SK-N-SH treated with all-trans-retinoic acid at 6 μM for 48 hours (cell line): ENCODE measurements around the gene DOCK9.

ENCODE experiments used
- BACH2 ChIP-seq: fragments of 250-450 bp; sonication (Bioruptor Pico); IDR thresholded peaks from 2 replicates; pipeline ENCODE4 v1.9.0; 2021; ENCODE audit warnings: mild to moderate bottlenecking, borderline replicate concordance
- CSDC2 ChIP-seq: fragments of 250-450 bp; sonication (Bioruptor Pico); IDR thresholded peaks from 2 replicates; pipeline ENCODE4 v1.5.0; 2020; ENCODE audit warnings: mild to moderate bottlenecking, moderate library complexity
- ISL1 ChIP-seq: fragments of 250-450 bp; sonication (Bioruptor Pico); IDR thresholded peaks from 2 replicates; pipeline ENCODE4 v2.1.2; 2022; ENCODE audit warnings: mild to moderate bottlenecking, moderate library complexity
- OSR1 ChIP-seq: fragments of 250-450 bp; sonication (Bioruptor Pico); IDR thresholded peaks from 2 replicates; pipeline ENCODE4 v1.8.0; 2022; ENCODE audit warnings: moderate library complexity, mild to moderate bottlenecking, inconsistent platforms
- PATZ1 ChIP-seq: fragments of 250-450 bp; sonication (Bioruptor Pico); IDR thresholded peaks from 2 replicates; pipeline ENCODE4 v1.8.0; 2020; ENCODE audit warnings: mild to moderate bottlenecking, moderate library complexity, borderline replicate concordance
- PPARA ChIP-seq: fragments of 250-450 bp; sonication (Bioruptor Pico); IDR thresholded peaks from 2 replicates; pipeline ENCODE4 v1.5.0; 2020; ENCODE audit warnings: mild to moderate bottlenecking, borderline replicate concordance
- RARB ChIP-seq: fragments of 250-450 bp; sonication (Bioruptor Pico); IDR thresholded peaks from 2 replicates; pipeline ENCODE4 v1.8.0; 2021; ENCODE audit warnings: mild to moderate bottlenecking, moderate library complexity
- TCF4 ChIP-seq: fragments of 250-450 bp; sonication (Bioruptor Pico); IDR thresholded peaks from 2 replicates; pipeline ENCODE4 v1.8.0; 2021; ENCODE audit warnings: mild to moderate bottlenecking, moderate library complexity, borderline replicate concordance
- TSHZ2 ChIP-seq: fragments of 250-450 bp; sonication (Bioruptor Pico); IDR thresholded peaks from 2 replicates; pipeline ENCODE4 v1.5.0; 2020; ENCODE audit warnings: mild to moderate bottlenecking, moderate library complexity
- ZC3H10 ChIP-seq: fragments of 250-450 bp; sonication (Bioruptor Pico); IDR thresholded peaks from 2 replicates; pipeline ENCODE4 v1.5.1; 2021; ENCODE audit warnings: mild to moderate bottlenecking, moderate library complexity
- ZNF565 ChIP-seq: fragments of 450-650 bp; formaldehyde crosslinking; conservative IDR thresholded peaks from 2 replicates; pipeline ENCODE4 v1.5.0; 2020; ENCODE audit warnings: low read depth, mild to moderate bottlenecking, moderate library complexity
- ZNF8 ChIP-seq: fragments of 450-650 bp; formaldehyde crosslinking; IDR thresholded peaks from 2 replicates; pipeline ENCODE4 v1.5.0; 2020; ENCODE audit warnings: mild to moderate bottlenecking, moderate library complexity
- TF ChIP-seq, protein P1 (sequence below): fragments of 250-450 bp; sonication (Bioruptor Pico); IDR thresholded peaks from 2 replicates; pipeline ENCODE4 v1.5.1; 2020; ENCODE audit warnings: low read depth, mild to moderate bottlenecking, moderate library complexity

DNA sequence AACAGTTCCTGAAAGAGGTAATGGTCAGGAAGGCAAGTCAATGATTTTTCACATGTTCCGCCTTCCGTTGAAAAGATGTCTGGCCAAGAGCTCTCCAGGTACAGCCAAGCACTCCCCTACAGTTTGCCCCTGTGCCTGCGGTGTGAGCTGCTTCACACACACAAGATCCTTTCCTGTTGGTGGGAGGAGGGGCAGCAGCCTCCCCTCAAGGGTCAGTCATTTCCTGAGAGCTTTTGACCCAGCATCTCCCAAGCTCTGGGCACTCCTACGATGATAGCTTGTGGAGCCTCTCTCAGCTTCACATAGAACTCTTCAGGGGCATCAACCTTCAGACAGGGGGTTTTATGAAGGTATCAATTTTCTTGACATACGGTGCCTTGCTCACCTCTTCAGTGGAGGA, 86.9 kb downstream of the DOCK9 start:
- TF ChIP-seq CSDC2 (no peak), PATZ1 (CRISPR knock-in tag) (no peak), ZC3H10 (CRISPR knock-in tag) (no peak), ZNF8 (no peak), PPARA (no peak), ISL1 (no peak), TSHZ2 (CRISPR knock-in tag) (no peak), TCF4 (CRISPR knock-in tag) (no peak), ZNF565 (CRISPR knock-in tag) (no peak), RARB (CRISPR knock-in tag) (no peak), OSR1 (no peak), BACH2 (CRISPR knock-in tag) (no peak)
- TF ChIP-seq, protein P1, sequence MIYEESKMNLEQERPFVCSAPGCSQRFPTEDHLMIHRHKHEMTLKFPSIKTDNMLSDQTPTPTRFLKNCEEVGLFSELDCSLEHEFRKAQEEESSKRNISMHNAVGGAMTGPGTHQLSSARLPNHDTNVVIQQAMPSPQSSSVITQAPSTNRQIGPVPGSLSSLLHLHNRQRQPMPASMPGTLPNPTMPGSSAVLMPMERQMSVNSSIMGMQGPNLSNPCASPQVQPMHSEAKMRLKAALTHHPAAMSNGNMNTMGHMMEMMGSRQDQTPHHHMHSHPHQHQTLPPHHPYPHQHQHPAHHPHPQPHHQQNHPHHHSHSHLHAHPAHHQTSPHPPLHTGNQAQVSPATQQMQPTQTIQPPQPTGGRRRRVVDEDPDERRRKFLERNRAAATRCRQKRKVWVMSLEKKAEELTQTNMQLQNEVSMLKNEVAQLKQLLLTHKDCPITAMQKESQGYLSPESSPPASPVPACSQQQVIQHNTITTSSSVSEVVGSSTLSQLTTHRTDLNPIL (CRISPR knock-in tag), result no peak
